Measurements from ENCODE around the gene BICRA. TPM values are rescaled to one million over a fixed set of nuclear protein-coding genes. Genes with fewer than 3 reads are reported as not detected.

Gene BICRA
- total and polyA plus RNA-seq, 9 of the 15 experiments (the other 6 are each of a cell fraction or from before 2014, with no cell fraction given), result 0.01 to 8.8 (median 1.2) TPM

DNA sequence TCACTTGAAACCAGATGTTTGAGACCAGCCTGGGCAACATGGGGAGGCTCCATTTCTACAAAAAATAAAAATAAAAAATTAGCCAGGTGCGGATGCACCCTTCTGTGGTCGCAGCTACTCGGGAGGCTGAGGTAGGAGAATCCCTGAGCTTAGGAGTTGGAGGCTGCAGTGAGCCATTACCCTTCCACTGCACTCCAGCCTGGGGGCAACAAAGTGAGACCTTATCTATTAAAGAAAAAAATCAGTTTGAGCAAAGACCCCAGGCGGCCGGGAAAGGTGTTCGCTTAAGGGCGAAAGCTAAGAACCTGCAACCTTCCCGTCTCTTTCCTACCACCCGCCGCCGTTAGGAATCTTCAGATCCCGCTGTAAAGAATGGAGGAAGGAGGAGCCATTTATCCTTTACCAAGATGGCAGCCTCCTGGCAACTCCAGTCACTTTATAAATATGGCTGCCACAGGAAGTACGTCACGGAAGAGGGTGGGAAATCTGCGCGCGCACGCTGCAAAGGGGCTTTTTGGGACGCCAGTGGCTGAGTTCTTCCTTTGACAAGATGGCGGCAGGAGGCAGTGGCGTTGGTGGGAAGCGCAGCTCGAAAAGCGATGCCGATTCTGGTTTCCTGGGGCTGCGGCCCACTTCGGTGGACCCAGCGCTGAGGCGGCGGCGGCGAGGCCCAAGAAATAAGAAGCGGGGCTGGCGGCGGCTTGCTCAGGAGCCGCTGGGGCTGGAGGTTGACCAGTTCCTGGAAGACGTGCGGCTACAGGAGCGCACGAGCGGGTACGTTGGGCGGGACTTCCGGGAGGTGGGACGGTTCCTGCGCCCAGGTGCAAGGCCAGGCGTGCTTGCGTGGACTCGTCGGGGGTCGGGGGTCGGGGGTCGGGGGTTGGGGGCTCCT lies 136.3 kb downstream of the BICRA start, which contains the start of gene NOP53 (continued):
- TF ChIP-seq, protein P1, sequence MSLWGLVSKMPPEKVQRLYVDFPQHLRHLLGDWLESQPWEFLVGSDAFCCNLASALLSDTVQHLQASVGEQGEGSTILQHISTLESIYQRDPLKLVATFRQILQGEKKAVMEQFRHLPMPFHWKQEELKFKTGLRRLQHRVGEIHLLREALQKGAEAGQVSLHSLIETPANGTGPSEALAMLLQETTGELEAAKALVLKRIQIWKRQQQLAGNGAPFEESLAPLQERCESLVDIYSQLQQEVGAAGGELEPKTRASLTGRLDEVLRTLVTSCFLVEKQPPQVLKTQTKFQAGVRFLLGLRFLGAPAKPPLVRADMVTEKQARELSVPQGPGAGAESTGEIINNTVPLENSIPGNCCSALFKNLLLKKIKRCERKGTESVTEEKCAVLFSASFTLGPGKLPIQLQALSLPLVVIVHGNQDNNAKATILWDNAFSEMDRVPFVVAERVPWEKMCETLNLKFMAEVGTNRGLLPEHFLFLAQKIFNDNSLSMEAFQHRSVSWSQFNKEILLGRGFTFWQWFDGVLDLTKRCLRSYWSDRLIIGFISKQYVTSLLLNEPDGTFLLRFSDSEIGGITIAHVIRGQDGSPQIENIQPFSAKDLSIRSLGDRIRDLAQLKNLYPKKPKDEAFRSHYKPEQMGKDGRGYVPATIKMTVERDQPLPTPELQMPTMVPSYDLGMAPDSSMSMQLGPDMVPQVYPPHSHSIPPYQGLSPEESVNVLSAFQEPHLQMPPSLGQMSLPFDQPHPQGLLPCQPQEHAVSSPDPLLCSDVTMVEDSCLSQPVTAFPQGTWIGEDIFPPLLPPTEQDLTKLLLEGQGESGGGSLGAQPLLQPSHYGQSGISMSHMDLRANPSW (CRISPR knock-in tag; IDR thresholded peaks at IDR 0.05), result no peak
- TF ChIP-seq ZBTB17 (CRISPR knock-in tag; IDR thresholded peaks at IDR 0.05), result peak; percentile 50; the same call in 1 of the 2 replicates
- TF ChIP-seq, protein P2, sequence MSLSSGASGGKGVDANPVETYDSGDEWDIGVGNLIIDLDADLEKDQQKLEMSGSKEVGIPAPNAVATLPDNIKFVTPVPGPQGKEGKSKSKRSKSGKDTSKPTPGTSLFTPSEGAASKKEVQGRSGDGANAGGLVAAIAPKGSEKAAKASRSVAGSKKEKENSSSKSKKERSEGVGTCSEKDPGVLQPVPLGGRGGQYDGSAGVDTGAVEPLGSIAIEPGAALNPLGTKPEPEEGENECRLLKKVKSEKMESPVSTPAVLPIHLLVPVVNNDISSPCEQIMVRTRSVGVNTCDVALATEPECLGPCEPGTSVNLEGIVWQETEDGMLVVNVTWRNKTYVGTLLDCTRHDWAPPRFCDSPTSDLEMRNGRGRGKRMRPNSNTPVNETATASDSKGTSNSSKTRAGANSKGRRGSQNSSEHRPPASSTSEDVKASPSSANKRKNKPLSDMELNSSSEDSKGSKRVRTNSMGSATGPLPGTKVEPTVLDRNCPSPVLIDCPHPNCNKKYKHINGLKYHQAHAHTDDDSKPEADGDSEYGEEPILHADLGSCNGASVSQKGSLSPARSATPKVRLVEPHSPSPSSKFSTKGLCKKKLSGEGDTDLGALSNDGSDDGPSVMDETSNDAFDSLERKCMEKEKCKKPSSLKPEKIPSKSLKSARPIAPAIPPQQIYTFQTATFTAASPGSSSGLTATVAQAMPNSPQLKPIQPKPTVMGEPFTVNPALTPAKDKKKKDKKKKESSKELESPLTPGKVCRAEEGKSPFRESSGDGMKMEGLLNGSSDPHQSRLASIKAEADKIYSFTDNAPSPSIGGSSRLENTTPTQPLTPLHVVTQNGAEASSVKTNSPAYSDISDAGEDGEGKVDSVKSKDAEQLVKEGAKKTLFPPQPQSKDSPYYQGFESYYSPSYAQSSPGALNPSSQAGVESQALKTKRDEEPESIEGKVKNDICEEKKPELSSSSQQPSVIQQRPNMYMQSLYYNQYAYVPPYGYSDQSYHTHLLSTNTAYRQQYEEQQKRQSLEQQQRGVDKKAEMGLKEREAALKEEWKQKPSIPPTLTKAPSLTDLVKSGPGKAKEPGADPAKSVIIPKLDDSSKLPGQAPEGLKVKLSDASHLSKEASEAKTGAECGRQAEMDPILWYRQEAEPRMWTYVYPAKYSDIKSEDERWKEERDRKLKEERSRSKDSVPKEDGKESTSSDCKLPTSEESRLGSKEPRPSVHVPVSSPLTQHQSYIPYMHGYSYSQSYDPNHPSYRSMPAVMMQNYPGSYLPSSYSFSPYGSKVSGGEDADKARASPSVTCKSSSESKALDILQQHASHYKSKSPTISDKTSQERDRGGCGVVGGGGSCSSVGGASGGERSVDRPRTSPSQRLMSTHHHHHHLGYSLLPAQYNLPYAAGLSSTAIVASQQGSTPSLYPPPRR (CRISPR knock-in tag; IDR thresholded peaks at IDR 0.05; ENCODE audit: borderline replicate concordance), result no peak
- TF ChIP-seq TSC22D4 (tag; IDR thresholded peaks at IDR 0.05), result no peak
- TF ChIP-seq, protein P3, sequence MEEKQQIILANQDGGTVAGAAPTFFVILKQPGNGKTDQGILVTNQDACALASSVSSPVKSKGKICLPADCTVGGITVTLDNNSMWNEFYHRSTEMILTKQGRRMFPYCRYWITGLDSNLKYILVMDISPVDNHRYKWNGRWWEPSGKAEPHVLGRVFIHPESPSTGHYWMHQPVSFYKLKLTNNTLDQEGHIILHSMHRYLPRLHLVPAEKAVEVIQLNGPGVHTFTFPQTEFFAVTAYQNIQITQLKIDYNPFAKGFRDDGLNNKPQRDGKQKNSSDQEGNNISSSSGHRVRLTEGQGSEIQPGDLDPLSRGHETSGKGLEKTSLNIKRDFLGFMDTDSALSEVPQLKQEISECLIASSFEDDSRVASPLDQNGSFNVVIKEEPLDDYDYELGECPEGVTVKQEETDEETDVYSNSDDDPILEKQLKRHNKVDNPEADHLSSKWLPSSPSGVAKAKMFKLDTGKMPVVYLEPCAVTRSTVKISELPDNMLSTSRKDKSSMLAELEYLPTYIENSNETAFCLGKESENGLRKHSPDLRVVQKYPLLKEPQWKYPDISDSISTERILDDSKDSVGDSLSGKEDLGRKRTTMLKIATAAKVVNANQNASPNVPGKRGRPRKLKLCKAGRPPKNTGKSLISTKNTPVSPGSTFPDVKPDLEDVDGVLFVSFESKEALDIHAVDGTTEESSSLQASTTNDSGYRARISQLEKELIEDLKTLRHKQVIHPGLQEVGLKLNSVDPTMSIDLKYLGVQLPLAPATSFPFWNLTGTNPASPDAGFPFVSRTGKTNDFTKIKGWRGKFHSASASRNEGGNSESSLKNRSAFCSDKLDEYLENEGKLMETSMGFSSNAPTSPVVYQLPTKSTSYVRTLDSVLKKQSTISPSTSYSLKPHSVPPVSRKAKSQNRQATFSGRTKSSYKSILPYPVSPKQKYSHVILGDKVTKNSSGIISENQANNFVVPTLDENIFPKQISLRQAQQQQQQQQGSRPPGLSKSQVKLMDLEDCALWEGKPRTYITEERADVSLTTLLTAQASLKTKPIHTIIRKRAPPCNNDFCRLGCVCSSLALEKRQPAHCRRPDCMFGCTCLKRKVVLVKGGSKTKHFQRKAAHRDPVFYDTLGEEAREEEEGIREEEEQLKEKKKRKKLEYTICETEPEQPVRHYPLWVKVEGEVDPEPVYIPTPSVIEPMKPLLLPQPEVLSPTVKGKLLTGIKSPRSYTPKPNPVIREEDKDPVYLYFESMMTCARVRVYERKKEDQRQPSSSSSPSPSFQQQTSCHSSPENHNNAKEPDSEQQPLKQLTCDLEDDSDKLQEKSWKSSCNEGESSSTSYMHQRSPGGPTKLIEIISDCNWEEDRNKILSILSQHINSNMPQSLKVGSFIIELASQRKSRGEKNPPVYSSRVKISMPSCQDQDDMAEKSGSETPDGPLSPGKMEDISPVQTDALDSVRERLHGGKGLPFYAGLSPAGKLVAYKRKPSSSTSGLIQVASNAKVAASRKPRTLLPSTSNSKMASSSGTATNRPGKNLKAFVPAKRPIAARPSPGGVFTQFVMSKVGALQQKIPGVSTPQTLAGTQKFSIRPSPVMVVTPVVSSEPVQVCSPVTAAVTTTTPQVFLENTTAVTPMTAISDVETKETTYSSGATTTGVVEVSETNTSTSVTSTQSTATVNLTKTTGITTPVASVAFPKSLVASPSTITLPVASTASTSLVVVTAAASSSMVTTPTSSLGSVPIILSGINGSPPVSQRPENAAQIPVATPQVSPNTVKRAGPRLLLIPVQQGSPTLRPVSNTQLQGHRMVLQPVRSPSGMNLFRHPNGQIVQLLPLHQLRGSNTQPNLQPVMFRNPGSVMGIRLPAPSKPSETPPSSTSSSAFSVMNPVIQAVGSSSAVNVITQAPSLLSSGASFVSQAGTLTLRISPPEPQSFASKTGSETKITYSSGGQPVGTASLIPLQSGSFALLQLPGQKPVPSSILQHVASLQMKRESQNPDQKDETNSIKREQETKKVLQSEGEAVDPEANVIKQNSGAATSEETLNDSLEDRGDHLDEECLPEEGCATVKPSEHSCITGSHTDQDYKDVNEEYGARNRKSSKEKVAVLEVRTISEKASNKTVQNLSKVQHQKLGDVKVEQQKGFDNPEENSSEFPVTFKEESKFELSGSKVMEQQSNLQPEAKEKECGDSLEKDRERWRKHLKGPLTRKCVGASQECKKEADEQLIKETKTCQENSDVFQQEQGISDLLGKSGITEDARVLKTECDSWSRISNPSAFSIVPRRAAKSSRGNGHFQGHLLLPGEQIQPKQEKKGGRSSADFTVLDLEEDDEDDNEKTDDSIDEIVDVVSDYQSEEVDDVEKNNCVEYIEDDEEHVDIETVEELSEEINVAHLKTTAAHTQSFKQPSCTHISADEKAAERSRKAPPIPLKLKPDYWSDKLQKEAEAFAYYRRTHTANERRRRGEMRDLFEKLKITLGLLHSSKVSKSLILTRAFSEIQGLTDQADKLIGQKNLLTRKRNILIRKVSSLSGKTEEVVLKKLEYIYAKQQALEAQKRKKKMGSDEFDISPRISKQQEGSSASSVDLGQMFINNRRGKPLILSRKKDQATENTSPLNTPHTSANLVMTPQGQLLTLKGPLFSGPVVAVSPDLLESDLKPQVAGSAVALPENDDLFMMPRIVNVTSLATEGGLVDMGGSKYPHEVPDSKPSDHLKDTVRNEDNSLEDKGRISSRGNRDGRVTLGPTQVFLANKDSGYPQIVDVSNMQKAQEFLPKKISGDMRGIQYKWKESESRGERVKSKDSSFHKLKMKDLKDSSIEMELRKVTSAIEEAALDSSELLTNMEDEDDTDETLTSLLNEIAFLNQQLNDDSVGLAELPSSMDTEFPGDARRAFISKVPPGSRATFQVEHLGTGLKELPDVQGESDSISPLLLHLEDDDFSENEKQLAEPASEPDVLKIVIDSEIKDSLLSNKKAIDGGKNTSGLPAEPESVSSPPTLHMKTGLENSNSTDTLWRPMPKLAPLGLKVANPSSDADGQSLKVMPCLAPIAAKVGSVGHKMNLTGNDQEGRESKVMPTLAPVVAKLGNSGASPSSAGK (IDR thresholded peaks at IDR 0.05), result no peak; the same call in 1 of the 2 replicates
- no peak for TF ChIP-seq MTA1 (IDR thresholded peaks at IDR 0.05; ENCODE audit: borderline replicate concordance)
- TF ChIP-seq ZNF436 (CRISPR knock-in tag; IDR thresholded peaks at IDR 0.05), result no peak

Data from K562 (cell line).